Spleen (tissue), 11 donors: ENCODE data around the gene EPHA4. TPM values are rescaled to one million over a fixed set of nuclear protein-coding genes. Genes with fewer than 3 reads are reported as not detected.

Experiments
- DNase-seq: peaks from one replicate; pipeline ENCODE4 v3.0.0-alpha.2; 2020
- H3K27ac ChIP-seq, 8 donors: fragments of 200-600 bp; sonication (generic) in 7 of 8; 1 replicate in 4 of 8; 2 replicates in 4 of 8; pipeline versions ENCODE4 v1.5.0 to v1.8.0; 2016 to 2021; ENCODE audit warnings: inconsistent platforms in 4 of 8, mild to moderate bottlenecking in 4 of 8, moderate library complexity in 1 of 8
- H3K27me3 ChIP-seq, 7 donors: fragments of 200-600 bp; sonication (generic) in 6 of 7; replicated peaks in 1 of 7; 1 replicate in 4 of 7; 2 replicates in 3 of 7; pipeline versions ENCODE4 v1.5.0 to v1.8.0; 2016 to 2021; ENCODE audit warnings: inconsistent platforms in 3 of 7, mild to moderate bottlenecking in 1 of 7
- H3K36me3 ChIP-seq, 6 donors: fragments of 200-600 bp; sonication (generic) in 5 of 6; 1 replicate in 4 of 6; 2 replicates in 2 of 6; pipeline versions ENCODE4 v1.5.0 to v1.8.0; 2016 to 2021; ENCODE audit warnings: inconsistent platforms in 2 of 6
- H3K4me1 ChIP-seq, 6 donors: fragments of 200-600 bp; sonication (generic) in 5 of 6; 1 replicate in 3 of 6; 2 replicates in 3 of 6; pipeline versions ENCODE4 v1.5.0 to v1.8.0; 2016 to 2021; ENCODE audit warnings: inconsistent platforms in 3 of 6
- H3K4me3 ChIP-seq, 8 donors: fragments of 200-600 bp; sonication (generic) in 7 of 8; 1 replicate in 4 of 8; 2 replicates in 4 of 8; pipeline versions ENCODE4 v1.5.0 to v1.8.0; 2016 to 2021; ENCODE audit warnings: inconsistent platforms in 4 of 8, mild to moderate bottlenecking in 4 of 8, moderate library complexity in 2 of 8
- H3K9me3 ChIP-seq, 8 donors: fragments of 200-600 bp; sonication (generic) in 7 of 8; 1 replicate in 4 of 8; 2 replicates in 4 of 8; pipeline versions ENCODE4 v1.5.0 to v1.8.0; 2016 to 2021; ENCODE audit warnings: inconsistent platforms in 4 of 8
- CTCF ChIP-seq, 11 experiments: fragments of 200-600 bp in 7 of 11; fragments of 450-650 bp in 4 of 11; sonication (generic) in 4 of 11; IDR thresholded peaks in 8 of 11; conservative IDR thresholded peaks in 3 of 11; 1 replicate in 7 of 11; 2 replicates in 4 of 11; pipeline versions ENCODE4 v1.4.0 to v1.8.0; 2016 to 2021; ENCODE audit warnings: antibody characterized with exemption in 11 of 11, inconsistent platforms in 4 of 11, mild to moderate bottlenecking in 1 of 11
- POLR2A ChIP-seq, 3 donors: fragments of 450-650 bp; IDR thresholded peaks; one replicate each; pipeline ENCODE4 v1.5.1; 2017; ENCODE audit warnings: antibody characterized with exemption in 3 of 3, mild to moderate bottlenecking in 1 of 3
- POLR2AphosphoS5 ChIP-seq, 3 donors: sonication (generic); formaldehyde crosslinking; IDR thresholded peaks; one replicate each; pipeline ENCODE4 v1.5.1; 2017; ENCODE audit warnings: antibody characterized with exemption in 3 of 3
- WGBS, 5 donors: extraction: QIAGEN DNeasy Blood & Tissue Kit in 3 of 5; methylation state at CpG; one replicate each; pipeline versions ENCODE4 v1.1.5 to v1.1.7; 2013 to 2018; 5-methylcytosine and 5-hydroxymethylcytosine counted together
- intact Hi-C: fragments of 100-400 bp; cut with DNase I; formaldehyde crosslinking; loops from one replicate; pipeline ENCODE4 v1.15.0; 2023; ENCODE audit warnings: low total_unique reads
- polyA plus RNA-seq, 3 donors: library from polyadenylated mRNA; stranded (reverse); fragments of 200-250 nt; gene quantifications; one replicate each; pipeline ENCODE4 v1.2.1, GENCODE V29; 2013
- total RNA-seq, 7 donors: library from RNA; depleted of rRNA in 3 of 7; stranded (reverse); fragments of >200 nt in 3 of 7; fragmentation: NEBNext Ultra II Directional in 4 of 7; extraction: Animal tissue kit (Norgen Biotek cat#: 25700) in 4 of 7; gene quantifications; one replicate each; pipeline versions ENCODE4 v1.1.0 to v1.2.1, GENCODE V29; 2016 to 2021
- donor health status: healthy with polysubstance abuse.
- donor health status: DM: no; HTN: no; CAD: no; lungs with moderate emphysema.
- donor health status: DM: no; HTN: no; CAD: no.
- donor health status: Bipolar disorder and iron deficiency.
- donor health status: healthy.
- donor health status: DM: no; HTN: no; CAD: no.
- donor health status: DM: yes; HTN: yes; CAD: no.

Gene EPHA4
- total and polyA plus RNA-seq, 10 donors: 0.80 to 21.0 (median 14.0) TPM

DNA sequence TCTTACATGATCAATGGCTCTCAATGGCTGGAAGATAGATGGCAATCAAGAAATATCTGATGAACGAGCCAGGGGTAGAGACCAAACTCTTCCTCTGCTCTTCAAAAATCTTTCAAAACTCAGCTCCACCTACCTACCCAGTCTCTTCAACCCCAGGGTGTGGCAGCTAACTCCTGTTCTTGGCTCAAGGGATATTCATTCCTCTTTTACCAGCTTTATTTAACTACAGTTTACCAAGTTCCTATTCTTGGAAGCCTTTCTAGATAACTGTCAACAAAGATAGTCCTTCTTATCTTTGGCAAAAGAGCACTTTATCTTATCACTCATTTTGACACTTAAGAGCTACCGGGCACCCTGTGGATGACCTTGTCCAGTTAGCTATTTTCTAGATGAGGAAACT, 36.3 kb downstream of the EPHA4 start:
- Histone ChIP-seq H3K36me3 (no peaks in the 10 kb centered on the region), H3K4me1 (peaks cover 0 to 1% (median 0%) of the 10 kb centered on the region in 6 donors), H3K27ac (no peak overlapping the region), H3K4me3 (no peak overlapping the region), H3K27me3 (no peaks in the 10 kb centered on the region), H3K9me3 (no peaks in the 10 kb centered on the region)
- TF ChIP-seq POLR2A (IDR thresholded peaks at IDR 0.05) (no peak), CTCF (IDR thresholded peaks at IDR 0.05 in 8 of 11, conservative IDR thresholded peaks at IDR 0.05 in 3 of 11) (no peak), POLR2AphosphoS5 (IDR thresholded peaks at IDR 0.05) (no peak)
- no peak for DNase-seq
- intact Hi-C loops: no loop called here
- 62 to 88% (median 68%) methylated on average over 2 of the region's 2 CpGs for WGBS, 5 donors

DNA sequence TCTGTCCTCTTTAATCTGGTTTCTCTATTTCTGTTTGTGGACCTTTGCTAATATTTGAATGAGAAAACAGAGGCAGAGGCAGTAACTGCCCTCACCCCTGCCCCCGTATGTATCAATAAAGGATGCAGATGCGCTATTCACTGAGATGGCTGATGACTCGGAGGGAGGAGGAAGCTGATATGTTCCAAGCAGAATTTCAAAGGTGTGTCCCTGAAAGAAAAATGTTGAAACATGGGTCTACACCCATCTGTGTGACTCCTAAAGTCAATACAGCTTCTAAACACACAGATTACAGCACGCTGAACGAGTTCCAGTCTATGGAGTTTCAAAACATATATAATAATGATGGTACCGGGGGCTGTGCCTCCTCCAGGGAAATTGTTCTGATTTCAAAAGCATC, 38.8 kb downstream of the EPHA4 start:
- no peaks in the 10 kb centered on the region for H3K27me3 ChIP-seq
- H3K36me3 ChIP-seq: no peaks in the 10 kb centered on the region
- intact Hi-C loops: no loop called here
- TF ChIP-seq POLR2A (IDR thresholded peaks at IDR 0.05) (no peak), POLR2AphosphoS5 (IDR thresholded peaks at IDR 0.05) (no peak), CTCF (IDR thresholded peaks at IDR 0.05 in 8 of 11, conservative IDR thresholded peaks at IDR 0.05 in 3 of 11) (no peak)
- H3K4me1 ChIP-seq: peaks cover 0 to 21% (median 16%) of the 10 kb centered on the region in 6 donors
- no peak overlapping the region for H3K4me3 ChIP-seq
- H3K9me3 ChIP-seq: no peaks in the 10 kb centered on the region
- 90 to 96% (median 94%) methylated on average over 6 of the region's 6 CpGs for WGBS, 5 donors
- DNase-seq: no peak
- no peak overlapping the region for H3K27ac ChIP-seq

DNA sequence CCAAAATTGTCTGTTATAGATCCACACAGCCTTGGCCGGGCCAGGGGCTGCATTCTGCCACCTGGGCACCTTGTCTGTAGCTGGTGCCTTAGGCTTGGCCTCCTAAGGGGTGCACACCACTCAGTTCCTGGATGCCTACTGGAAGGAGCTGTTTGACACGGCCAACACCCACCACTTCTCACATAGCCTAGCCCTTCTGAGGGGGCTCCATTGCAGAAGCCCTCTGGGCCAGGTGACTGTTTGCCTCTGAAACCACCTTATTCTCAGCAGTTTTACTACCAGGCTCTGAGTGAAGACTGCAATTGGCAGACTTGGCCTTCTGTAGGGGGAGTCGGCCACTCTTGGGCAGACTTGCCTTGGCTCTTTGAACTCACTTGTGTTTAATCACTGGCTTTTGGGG, 39.5 kb downstream of the EPHA4 start:
- TF ChIP-seq POLR2A (IDR thresholded peaks at IDR 0.05) (no peak), POLR2AphosphoS5 (IDR thresholded peaks at IDR 0.05) (no peak), CTCF (IDR thresholded peaks at IDR 0.05 in 8 of 11, conservative IDR thresholded peaks at IDR 0.05 in 3 of 11) (no peak)
- peaks cover 0 to 25% (median 16%) of the 10 kb centered on the region in 6 donors for H3K4me1 ChIP-seq
- H3K4me3 ChIP-seq: no peak overlapping the region
- DNase-seq: no peak
- 92 to 97% (median 95%) methylated on average over 3 of the region's 3 CpGs for WGBS, 5 donors
- H3K36me3 ChIP-seq: no peaks in the 10 kb centered on the region
- no peaks in the 10 kb centered on the region for H3K27me3 ChIP-seq
- no peaks in the 10 kb centered on the region for H3K9me3 ChIP-seq
- H3K27ac ChIP-seq: no peak overlapping the region
- intact Hi-C loops: no loop called here

GRCh38 chr2:221530653-221531037, 41.5 kb downstream of the EPHA4 start:
- intact Hi-C loops: no loop called here
- TF ChIP-seq POLR2AphosphoS5 (IDR thresholded peaks at IDR 0.05) (no peak), CTCF (IDR thresholded peaks at IDR 0.05 in 8 of 11, conservative IDR thresholded peaks at IDR 0.05 in 3 of 11) (no peak), POLR2A (IDR thresholded peaks at IDR 0.05) (no peak)
- 65 to 96% (median 78%) methylated on average over 2 of the region's 2 CpGs for WGBS, 5 donors
- H3K9me3 ChIP-seq: no peaks in the 10 kb centered on the region
- H3K27ac ChIP-seq: peak overlapping the region in 2 of 8 donors; percentile 11 to 43
- H3K4me3 ChIP-seq: peak overlapping the region in 1 of 8 donors; percentile 16
- peaks cover 0 to 31% (median 19%) of the 10 kb centered on the region in 6 donors for H3K4me1 ChIP-seq
- H3K36me3 ChIP-seq: no peaks in the 10 kb centered on the region
- H3K27me3 ChIP-seq: no peaks in the 10 kb centered on the region
- DNase-seq: no peak
